Activated gamma-delta T cell (primary cell): ENCODE results near the gene CHST15.

Experiments used
- DNase-seq: peaks from one replicate; lab custom pipeline; 2025; lab: John Stamatoyannopoulos, UW

The CHST15 gene

GRCh38 chr10:123997486-123998196 lies 95.8 kb downstream of the CHST15 start:
- DNase-seq, result no peak

DNA sequence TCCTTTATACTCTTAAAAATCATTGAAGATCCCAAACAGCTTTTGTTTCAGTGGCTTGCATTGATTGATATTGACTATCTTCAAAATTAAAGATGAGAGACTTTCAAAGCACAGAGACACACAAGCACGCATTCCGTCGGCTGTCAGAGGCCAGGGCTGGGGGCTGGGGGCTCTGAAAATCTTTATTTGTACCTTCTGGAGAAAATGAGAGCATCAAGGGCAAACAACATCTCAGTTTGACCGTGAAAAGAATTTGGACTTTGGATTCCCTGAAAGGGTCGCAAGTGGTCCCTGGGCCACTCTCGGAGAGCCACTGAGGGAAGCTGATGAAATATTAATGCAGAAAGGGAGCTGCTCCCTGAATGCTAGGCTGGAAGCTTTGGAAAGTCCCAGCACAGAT lies 96.4 kb downstream of the CHST15 start:
- no peak for DNase-seq

- DNase-seq, result no peak
These were observed 97.1 kb downstream of the CHST15 start for GRCh38 chr10:123996302-123996701.

DNA sequence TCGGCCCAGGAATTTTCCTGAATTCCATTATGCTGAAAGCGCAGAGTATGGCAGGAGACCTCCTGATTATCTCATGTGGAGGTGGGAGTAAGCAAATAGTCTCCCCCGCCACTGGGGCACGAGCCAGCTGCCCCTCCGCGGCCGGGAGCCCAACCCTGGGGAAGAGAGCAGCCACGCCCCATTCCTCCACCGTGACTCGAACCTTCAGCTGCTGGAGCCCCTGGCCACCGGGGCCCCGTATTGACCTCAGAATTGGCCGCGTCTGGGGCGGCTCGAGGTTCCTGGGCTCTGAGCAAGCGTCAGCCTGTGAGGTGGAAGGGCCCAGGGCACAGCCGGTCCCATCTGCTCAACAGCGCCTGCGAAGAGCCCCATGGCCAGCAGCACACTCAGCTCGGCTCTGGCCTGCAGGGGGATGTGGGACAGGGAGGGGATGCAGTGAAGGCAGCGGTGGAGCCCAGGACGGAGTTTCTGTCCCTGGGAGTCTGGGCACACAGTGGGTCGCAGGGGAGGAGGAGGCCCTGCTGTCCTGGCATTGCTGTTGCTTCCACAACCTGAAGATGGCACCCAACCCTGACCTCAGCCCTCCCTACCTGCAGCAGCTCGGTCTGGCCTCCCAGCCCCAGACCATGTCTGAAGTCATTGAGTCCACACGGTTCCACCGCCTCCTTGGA lies 97.8 kb downstream of the CHST15 start:
- no peak for DNase-seq

DNA sequence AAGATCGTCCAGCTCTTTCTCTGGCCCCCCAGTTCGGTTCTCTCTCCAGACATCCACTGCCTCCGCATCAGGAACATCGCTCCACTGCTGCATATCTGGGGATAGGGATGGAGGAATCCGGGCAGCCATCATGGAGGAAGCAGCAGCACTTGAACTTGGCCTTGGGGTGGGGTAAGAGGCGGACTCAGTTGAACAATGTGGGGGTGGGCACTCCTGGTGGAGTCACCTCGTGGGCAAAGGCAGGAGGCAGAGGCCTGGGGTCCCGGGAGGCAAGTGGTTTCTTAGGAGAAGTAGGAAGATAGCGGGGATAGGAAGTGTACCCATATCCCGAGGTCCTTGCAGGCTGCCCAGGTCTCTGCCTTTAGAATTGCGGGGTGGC lies 98.3 kb downstream of the CHST15 start:
- no peak for DNase-seq

- DNase-seq, result peak; percentile 53
These were observed 98.8 kb downstream of the CHST15 start for GRCh38 chr10:123994417-123995081.

- no peak for DNase-seq
These were observed 99.6 kb downstream of the CHST15 start for GRCh38 chr10:123993534-123994416.

GRCh38 chr10:123991611-123992570 lies 101.5 kb downstream of the CHST15 start:
- no peak for DNase-seq

GRCh38 chr10:123990889-123991288 lies 102.5 kb downstream of the CHST15 start:
- no peak for DNase-seq

DNA sequence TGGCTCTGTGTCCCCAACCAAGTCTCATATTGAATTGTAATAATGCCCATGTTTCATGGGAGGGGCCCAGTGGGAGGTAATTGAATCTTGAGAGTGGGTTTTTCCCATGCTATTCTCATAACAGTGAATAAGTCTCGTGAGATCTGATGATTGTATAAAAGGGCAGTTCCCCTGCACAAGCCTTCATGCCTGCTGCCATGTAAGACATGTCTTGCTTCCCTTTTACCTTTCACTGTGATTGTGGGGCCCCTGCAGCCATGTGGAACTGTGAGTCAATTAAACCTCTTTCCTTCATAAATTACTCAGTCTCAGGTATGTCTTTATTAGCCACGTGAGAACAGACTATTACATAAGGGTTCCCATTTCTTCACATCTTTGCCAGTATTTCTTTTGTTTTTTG lies 104.7 kb downstream of the CHST15 start:
- DNase-seq, result no peak

DNA sequence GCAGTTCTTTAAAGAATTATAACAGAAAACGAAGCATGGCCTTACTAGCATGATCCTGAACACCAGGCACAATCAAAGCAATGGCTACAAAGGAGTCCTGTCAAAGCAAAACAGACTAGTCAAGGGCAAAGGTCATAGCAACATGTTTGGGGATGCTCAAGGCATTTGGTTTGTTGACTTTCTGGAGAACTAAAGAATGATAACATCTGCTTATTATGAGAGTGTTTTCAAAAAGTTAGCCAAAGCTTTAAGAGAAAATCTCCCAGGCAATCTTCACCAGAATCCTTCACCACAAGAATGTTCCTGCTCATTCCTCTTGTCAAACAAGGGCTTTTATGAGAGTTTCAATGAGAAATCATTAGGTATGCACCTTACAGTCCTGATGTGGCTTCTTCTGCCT lies 106.7 kb downstream of the CHST15 start:
- DNase-seq, result no peak

GRCh38 chr10:123974406-123974805 lies 119.0 kb downstream of the CHST15 start:
- DNase-seq, result no peak

DNA sequence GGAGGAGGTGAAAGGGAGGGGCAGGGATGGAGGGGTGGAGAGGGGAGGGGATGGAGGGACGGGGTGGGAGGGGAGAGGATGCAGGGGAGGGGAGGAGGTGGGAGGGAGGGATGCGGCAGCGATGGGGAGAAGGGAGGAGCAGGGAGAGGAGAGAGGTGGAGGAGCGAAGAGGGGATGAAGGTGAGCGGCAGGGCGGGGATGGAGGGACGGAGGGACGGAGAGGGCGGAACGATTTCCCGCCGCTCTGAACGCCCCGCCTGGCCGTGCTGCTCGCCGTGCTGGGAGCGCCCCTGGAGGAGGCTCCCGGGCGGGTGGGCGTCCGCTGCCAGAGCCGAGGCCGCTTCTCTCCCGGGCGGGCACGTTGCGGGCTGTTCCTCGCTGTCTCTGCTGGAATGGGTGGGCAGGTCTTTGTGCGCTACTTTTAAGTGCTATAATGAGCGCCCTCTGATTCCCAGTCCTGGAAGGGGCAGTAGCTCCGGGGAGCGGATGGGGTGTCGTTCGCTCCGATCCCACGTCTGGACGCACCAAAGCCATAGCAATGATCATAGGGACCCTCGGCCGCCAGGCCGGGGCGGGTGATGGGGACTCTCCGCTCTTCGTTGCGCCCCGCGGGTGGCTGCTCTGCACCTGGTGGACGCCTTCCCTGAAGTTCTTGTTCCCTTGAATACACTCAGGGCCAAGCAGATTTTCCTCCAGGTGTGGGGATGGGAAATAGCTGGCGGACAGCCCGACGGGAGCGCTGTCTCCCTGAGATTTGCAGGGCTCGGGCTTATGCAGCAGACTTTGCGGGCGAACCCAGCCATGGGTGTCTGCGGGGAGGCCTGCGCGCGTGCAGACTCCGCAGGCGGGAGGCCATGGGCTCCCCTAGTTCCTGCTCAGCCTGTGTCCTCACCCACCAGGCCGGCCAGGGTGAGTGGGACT lies 120.7 kb downstream of the CHST15 start:
- DNase-seq, result no peak

- DNase-seq, result no peak
These were observed 122.5 kb downstream of the CHST15 start for GRCh38 chr10:123970927-123971286.

GRCh38 chr10:123970207-123970926 lies 123.0 kb downstream of the CHST15 start:
- DNase-seq, result no peak

- no peak for DNase-seq
These were observed 125.7 kb downstream of the CHST15 start for GRCh38 chr10:123967626-123968243.

- no peak for DNase-seq
These were observed 126.5 kb downstream of the CHST15 start for GRCh38 chr10:123966896-123967231.

DNA sequence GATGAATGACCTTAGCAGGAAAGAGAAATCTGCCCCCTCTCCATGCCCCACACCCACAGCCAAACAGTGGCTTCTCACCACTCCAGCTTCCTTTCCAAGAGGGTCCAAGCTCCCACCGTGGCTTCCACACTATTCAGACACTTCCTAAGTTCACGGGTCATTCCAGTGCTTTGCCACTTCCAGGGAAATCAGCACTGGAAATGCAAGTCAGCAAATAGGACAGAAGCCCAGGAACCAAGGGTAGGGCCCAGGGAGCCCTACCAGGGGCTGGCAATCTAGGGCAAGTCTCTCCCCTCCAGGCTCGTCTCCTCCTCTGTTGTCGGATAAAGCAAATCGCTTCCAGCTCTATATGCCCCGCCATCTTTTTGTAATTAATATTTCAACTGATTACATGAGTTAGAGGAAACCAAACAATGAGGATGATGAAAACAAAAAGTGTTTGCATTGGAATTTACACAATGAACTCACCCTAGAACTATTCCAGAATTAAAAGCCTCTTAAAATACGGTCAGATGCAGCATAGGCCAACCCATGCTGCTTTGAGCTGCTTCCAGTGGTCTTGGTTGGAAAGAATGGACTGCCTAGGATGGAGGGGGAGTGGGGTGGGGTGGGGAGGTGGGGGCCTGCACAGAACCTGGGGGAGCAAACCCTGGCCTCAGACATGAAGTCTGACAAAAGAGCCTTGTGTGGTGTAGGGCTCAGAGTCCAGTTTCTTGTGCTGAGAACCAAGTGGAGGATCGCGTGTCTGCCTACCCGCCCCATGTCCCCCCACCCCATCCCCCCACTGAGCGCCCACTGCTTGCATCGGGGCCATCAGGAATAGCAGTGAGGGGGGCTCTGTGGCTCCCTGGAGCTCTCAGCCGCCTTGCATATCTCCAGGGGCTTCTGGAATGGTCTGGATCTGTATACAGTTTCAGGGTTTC lies 127.2 kb downstream of the CHST15 start:
- no peak for DNase-seq
